HG03439 (cell line): ENCODE measurements around the gene DCX.
"Not testable (repeated sequence)": the region's sequence is repeated elsewhere in the genome, so short reads cannot be mapped to it uniquely, and the experiment has no call there.

Experiments
- ATAC-seq: cut with Tn5 transposase; IDR thresholded peaks from one replicate; pipeline ENCODE4 v1.9.1; 2021; ENCODE audit warnings: mild to moderate bottlenecking, moderate library complexity; ENCODE audit not compliant: unreplicated experiment

Gene DCX

GRCh38 chrX:111375747-111376146 is 36.2 kb downstream of the DCX start:
- ATAC-seq: no peak

- ATAC-seq: no peak
Observed at GRCh38 chrX:111372086-111372485, 39.9 kb downstream of the DCX start.

- no peak for ATAC-seq
Observed at GRCh38 chrX:111365770-111366325, 46.1 kb downstream of the DCX start.

GRCh38 chrX:111363741-111364140 is 48.3 kb downstream of the DCX start:
- ATAC-seq: no peak

GRCh38 chrX:111361751-111362150 is 50.2 kb downstream of the DCX start:
- ATAC-seq: no peak

- no peak for ATAC-seq
Observed at GRCh38 chrX:111360839-111361238, 51.2 kb downstream of the DCX start.

- no peak for ATAC-seq
Observed at GRCh38 chrX:111355523-111356115, 56.4 kb downstream of the DCX start.

- ATAC-seq: no peak
Observed at GRCh38 chrX:111354496-111354895, 57.5 kb downstream of the DCX start.

- ATAC-seq: no peak
Observed at GRCh38 chrX:111353793-111354192, 58.2 kb downstream of the DCX start.

- no peak for ATAC-seq
Observed at GRCh38 chrX:111352424-111352823, 59.6 kb downstream of the DCX start.

GRCh38 chrX:111349934-111350333 is 62.1 kb downstream of the DCX start:
- ATAC-seq: no peak

GRCh38 chrX:111349101-111349500 is 62.9 kb downstream of the DCX start:
- no peak for ATAC-seq

- ATAC-seq: no peak
Observed at GRCh38 chrX:111348429-111348828, 63.6 kb downstream of the DCX start.

GRCh38 chrX:111346150-111346549 is 65.8 kb downstream of the DCX start:
- not testable (repeated sequence) for ATAC-seq

GRCh38 chrX:111340054-111340453 is 71.9 kb downstream of the DCX start:
- ATAC-seq: no peak

- ATAC-seq: no peak
Observed at GRCh38 chrX:111339212-111339611, 72.8 kb downstream of the DCX start.

GRCh38 chrX:111338095-111338698 is 73.8 kb downstream of the DCX start:
- no peak for ATAC-seq

GRCh38 chrX:111337067-111337637 is 74.8 kb downstream of the DCX start:
- ATAC-seq: no peak

- ATAC-seq: no peak
Observed at GRCh38 chrX:111336141-111336540, 75.9 kb downstream of the DCX start.

- no peak for ATAC-seq
Observed at GRCh38 chrX:111329370-111329769, 82.6 kb downstream of the DCX start.

- no peak for ATAC-seq
Observed at GRCh38 chrX:111328858-111329257, 83.1 kb downstream of the DCX start.

- ATAC-seq: no peak
Observed at GRCh38 chrX:111322231-111322855, 89.6 kb downstream of the DCX start.
